ENCODE measurements around the gene SUGP2.

The SUGP2 gene

GRCh38 chr19:18948075-18948975 lies 85.0 kb downstream of the SUGP2 start:
- no peak for DNase-seq

DNA sequence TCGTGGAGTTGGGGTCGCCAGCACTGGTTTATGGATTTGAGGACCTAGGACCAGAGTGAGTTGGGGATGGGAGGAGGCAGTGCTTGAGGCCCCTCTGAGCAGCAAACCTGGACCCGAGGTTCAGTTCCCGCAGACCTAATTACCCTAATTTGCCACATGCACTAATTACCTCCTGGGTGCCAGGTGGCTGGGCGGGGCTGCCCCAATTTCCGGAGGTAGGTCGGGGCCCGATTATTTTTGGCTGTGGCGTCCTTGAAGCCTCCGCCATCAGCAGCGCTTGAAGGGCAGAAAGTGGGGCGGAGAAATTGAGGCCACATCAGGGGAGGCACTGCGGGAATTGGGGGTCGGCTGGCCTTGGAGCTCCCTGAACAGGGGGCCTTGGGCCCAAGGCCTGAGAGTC lies 86.4 kb downstream of the SUGP2 start:
- no peak for DNase-seq

GRCh38 chr19:18946335-18946734 lies 87.0 kb downstream of the SUGP2 start:
- no peak for DNase-seq

DNA sequence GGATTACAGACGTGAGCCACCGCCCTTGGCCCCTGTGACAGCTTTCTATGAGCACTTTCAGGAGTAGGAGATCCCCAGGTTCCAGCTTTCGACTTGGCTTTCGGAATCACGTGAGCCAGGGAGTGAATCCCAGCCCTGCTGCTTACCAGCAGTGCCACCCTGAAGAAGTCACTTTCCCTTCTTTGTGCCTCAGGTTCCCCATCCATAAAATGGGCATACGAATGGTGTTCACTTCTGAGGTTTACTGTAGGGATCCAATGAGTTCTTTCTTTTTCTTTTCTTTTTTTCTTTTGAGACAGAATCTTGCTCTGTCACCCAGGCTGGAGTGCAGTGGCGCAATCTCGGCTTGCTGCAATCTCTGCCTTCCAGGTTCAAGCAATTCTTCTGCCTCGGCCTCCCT lies 88.0 kb downstream of the SUGP2 start:
- no peak for DNase-seq

DNA sequence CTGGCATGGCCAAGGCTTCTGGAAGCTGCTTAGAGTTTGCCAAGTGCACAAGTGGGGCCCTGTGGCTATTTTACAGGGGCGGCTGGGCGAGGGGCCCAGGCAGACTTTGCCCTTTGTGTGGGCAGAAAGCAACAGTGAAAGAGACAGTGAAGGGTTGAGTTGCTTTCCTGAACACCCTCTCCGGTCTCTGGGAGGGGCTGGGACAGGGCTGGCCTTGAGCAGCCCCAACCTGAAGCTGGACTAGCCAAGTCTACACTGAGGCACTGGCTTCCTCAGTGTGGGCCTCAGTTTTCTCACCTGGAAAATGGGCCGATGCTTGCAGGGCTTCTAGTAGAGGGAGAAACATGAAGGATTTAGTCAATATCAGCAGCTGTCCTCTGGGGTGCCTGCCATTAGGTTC lies 89.9 kb downstream of the SUGP2 start:
- DNase-seq = no peak

DNA sequence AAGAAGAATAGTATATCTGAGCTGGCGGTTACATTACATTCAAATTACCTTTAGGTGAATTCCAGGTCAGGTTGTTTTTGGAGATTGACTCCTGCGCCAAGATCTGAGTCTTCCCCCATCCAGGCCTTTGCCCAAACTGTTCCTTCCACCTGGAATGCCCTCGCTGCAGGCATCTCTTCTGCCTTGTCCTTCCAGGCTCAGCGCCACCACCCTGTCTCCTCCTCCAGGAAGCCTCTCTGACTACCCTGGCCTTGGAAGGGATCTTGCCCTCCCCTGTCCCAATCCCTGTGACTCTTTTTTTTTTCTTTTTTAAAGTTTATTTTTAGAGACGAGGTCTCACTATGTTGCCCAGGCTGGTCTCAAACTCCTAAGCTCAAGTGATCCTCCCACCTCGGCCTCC lies 90.6 kb downstream of the SUGP2 start:
- DNase-seq = no peak

DNA sequence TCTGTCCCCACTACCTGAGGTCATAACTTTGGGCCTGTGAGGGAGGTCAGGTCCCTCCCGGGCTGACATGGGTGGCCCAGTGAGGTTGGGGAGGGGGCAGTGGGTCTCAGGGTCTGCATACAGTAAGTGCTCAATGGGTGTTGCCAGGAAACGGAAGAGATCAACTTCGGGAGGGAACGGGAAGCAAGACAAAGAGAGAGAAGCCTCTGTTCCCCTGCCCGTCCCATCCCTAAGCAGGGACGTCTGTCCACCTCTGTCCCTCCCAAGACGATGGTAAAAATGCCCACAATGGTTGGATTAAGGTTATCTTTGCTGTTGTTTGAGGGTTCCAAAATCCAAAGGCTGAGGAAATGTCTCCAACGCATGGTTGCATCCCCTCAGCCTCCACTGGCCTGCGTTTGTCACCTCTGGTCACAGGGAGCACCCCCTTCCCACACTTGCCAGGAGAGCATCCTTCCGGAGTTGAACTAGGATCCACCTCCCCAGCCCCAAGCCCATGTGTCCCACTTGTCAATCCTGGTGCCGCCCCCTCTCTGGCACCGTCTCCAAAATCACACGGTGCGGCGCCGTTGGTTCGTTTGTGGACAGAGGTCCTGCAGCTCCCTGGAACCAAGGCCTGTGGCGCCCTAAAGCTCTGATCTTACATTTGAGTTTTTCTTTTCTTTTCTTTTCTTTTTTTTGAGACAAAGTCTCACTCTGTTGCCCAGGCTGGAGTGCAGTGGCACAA lies 91.5 kb downstream of the SUGP2 start:
- DNase-seq = no peak

Data from NCI-H187 treated with DMSO at 0.1 percent for 48 hours (cell line).